ENCODE data around the gene SNX25.

DNA sequence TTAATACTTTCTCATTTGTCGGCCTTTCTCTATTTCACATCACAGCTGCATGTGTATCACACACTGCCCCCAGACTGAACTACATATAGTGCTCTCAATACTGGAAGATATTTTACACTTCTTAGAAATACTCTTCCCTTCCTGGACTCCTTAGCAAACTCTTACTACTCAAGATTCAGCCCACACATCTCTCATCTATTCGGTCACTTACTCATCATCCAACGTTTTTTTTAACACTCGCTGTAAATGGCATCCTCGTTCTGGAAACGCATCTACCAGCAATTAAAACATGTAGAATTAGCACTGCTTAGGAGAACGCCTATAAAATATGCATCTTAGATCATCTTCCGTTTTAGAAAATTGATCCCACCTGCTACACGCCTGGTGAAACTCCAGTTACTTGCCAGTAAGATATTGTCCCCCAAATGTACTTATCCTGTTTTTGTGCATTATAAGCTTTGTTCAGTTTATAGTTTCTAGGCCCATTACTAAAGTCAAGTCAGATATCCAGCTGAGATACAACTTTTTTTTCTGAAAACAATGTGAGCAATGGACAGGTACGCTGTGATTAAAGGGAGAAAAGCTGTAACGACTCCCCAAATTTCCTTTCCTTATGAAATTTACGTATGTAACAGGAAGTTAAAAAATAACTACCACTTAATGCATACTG lies 185.3 kb downstream of the SNX25 start:
- TF ChIP-seq, protein P1, sequence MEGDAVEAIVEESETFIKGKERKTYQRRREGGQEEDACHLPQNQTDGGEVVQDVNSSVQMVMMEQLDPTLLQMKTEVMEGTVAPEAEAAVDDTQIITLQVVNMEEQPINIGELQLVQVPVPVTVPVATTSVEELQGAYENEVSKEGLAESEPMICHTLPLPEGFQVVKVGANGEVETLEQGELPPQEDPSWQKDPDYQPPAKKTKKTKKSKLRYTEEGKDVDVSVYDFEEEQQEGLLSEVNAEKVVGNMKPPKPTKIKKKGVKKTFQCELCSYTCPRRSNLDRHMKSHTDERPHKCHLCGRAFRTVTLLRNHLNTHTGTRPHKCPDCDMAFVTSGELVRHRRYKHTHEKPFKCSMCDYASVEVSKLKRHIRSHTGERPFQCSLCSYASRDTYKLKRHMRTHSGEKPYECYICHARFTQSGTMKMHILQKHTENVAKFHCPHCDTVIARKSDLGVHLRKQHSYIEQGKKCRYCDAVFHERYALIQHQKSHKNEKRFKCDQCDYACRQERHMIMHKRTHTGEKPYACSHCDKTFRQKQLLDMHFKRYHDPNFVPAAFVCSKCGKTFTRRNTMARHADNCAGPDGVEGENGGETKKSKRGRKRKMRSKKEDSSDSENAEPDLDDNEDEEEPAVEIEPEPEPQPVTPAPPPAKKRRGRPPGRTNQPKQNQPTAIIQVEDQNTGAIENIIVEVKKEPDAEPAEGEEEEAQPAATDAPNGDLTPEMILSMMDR (IDR thresholded peaks at IDR 0.05): no peak
- TF ChIP-seq POLR2A (IDR thresholded peaks at IDR 0.05) (no peak), POLR2AphosphoS5 (IDR thresholded peaks at IDR 0.05) (no peak)
